Endothelial cell of umbilical vein (primary cell): ENCODE measurements around the gene DGKD. TPM values are rescaled to one million over a fixed set of nuclear protein-coding genes. Genes with fewer than 3 reads are reported as not detected.

Experiments used
- BruUV-seq: library from RNA; stranded (reverse); fragments of 400-500 nt; replicated peaks from 2 replicates; lab custom pipeline; 2021; lab: Mats Ljungman, UMichigan
- CTCF ChIA-PET: fragments of 300-600, 350-600 bp; sonication (Branson Sonifier 250); formaldehyde crosslinking; loops from one replicate; lab custom pipeline; 2021; ENCODE audit warnings: antibody characterized with exemption, inconsistent platforms; lab: Charles Lee
- POLR2A ChIA-PET: fragments of 300-600, 350-600 bp; sonication (Branson Sonifier 250); formaldehyde crosslinking; loops from one replicate; lab custom pipeline; 2021; ENCODE audit warnings: antibody characterized with exemption, inconsistent platforms; lab: Charles Lee
- DNase-seq: peaks from one replicate; pipeline ENCODE4 v3.0.0-alpha.2; 2011; ENCODE audit warnings: low read depth, low spot score
- FAIRE-seq: peaks from 2 replicates; lab custom pipeline; 2011; peaks lifted over from hg19 to GRCh38; lab: Jason Lieb, UNC
- H2AFZ ChIP-seq: 2 replicates; pipeline ENCODE4 v1.6.0; 2012; ENCODE audit warnings: low read depth, low read length, control low read depth, inconsistent platforms
- H3K27ac ChIP-seq: 2 replicates; pipeline ENCODE4 v1.5.1; 2011; ENCODE audit warnings: low read depth, mild to moderate bottlenecking, control low read depth, low read length, moderate library complexity; ENCODE audit not compliant: insufficient read depth
- H3K27me3 ChIP-seq, 2 experiments: 2 replicates each; pipeline versions ENCODE4 v1.6.0 to v1.6.1; 2011; ENCODE audit warnings: low read length in 2 of 2, mixed read lengths in 1 of 2; ENCODE audit not compliant: control insufficient read depth in 2 of 2, insufficient read depth in 2 of 2
- H3K36me3 ChIP-seq, 2 experiments: 2 replicates in 1 of 2; 3 replicates in 1 of 2; pipeline ENCODE4 v1.5.1; 2011; ENCODE audit warnings: low read length in 2 of 2, mild to moderate bottlenecking in 1 of 2, moderate library complexity in 1 of 2; ENCODE audit not compliant: control insufficient read depth in 2 of 2, insufficient read depth in 2 of 2; ENCODE audit errors: extremely low read depth in 1 of 2
- H3K4me1 ChIP-seq: 3 replicates; pipeline ENCODE4 v1.5.1; 2011; ENCODE audit warnings: mild to moderate bottlenecking, low read length; ENCODE audit not compliant: control insufficient read depth, insufficient read depth; ENCODE audit errors: extremely low read depth
- H3K4me2 ChIP-seq: 2 replicates; pipeline ENCODE4 v1.6.1; 2011; ENCODE audit warnings: low read length, control low read depth, mixed read lengths; ENCODE audit not compliant: insufficient read depth
- H3K4me3 ChIP-seq, 3 experiments: fragments of 200-600 bp in 1 of 3; sonication (generic), shearing (Covaris generic) in 1 of 3; replicated peaks in 1 of 3; 2 replicates each; pipeline ENCODE4 v1.5.1; 2011 to 2016; ENCODE audit warnings: control low read depth in 3 of 3, low read length in 3 of 3, mild to moderate bottlenecking in 2 of 3, inconsistent platforms in 1 of 3, low read depth in 1 of 3, moderate library complexity in 1 of 3; ENCODE audit not compliant: insufficient read depth in 1 of 3
- H3K79me2 ChIP-seq: 2 replicates; pipeline ENCODE4 v1.6.0; 2012; ENCODE audit warnings: low read length, inconsistent platforms; ENCODE audit not compliant: control insufficient read depth, insufficient read depth
- H3K9ac ChIP-seq: replicated peaks from 2 replicates; pipeline ENCODE3; 2011; ENCODE audit warnings: low read length, control low read depth; ENCODE audit not compliant: insufficient read depth; ENCODE audit errors: extremely low read depth
- H3K9me1 ChIP-seq: replicated peaks from 3 replicates; pipeline ENCODE4 v1.6.0; 2011; ENCODE audit warnings: mild to moderate bottlenecking, low read length; ENCODE audit not compliant: control insufficient read depth, insufficient read depth; ENCODE audit errors: extremely low read depth
- H3K9me3 ChIP-seq: replicated peaks from 2 replicates; pipeline ENCODE4 v1.5.1; 2012; ENCODE audit warnings: low read length, inconsistent platforms; ENCODE audit not compliant: control insufficient read depth, insufficient read depth
- H4K20me1 ChIP-seq: replicated peaks from 2 replicates; pipeline ENCODE3; 2011; ENCODE audit warnings: mild to moderate bottlenecking, low read length; ENCODE audit not compliant: control insufficient read depth, insufficient read depth; ENCODE audit errors: extremely low read depth
- EZH2 ChIP-seq: IDR thresholded peaks from 2 replicates; pipeline ENCODE4 v1.6.1; 2012; ENCODE audit warnings: borderline replicate concordance, low read depth, mild to moderate bottlenecking, moderate library complexity, low read length, inconsistent platforms; ENCODE audit not compliant: severe bottlenecking
- FOS ChIP-seq: IDR thresholded peaks from 2 replicates; pipeline ENCODE4 v1.6.1; 2011; ENCODE audit warnings: mild to moderate bottlenecking, low read length, moderate library complexity, borderline replicate concordance; ENCODE audit not compliant: insufficient read depth
- GATA2 ChIP-seq: IDR thresholded peaks from 2 replicates; pipeline ENCODE4 v1.7.0; 2011; ENCODE audit warnings: low read depth, mild to moderate bottlenecking, moderate library complexity, mixed read lengths, low read length; ENCODE audit not compliant: insufficient read length, insufficient read depth
- JUN ChIP-seq: IDR thresholded peaks from 2 replicates; pipeline ENCODE4 v1.6.1; 2011; ENCODE audit warnings: borderline replicate concordance, low read depth; ENCODE audit not compliant: insufficient read length, insufficient read depth
- MYC ChIP-seq: IDR thresholded peaks from one replicate; pipeline ENCODE4 v1.6.1; 2011; ENCODE audit warnings: mild to moderate bottlenecking, low read depth, low read length
- POLR2A ChIP-seq: IDR thresholded peaks from 2 replicates; pipeline ENCODE4 v1.6.1; 2012; ENCODE audit warnings: low read depth, mild to moderate bottlenecking, control low read depth, low read length
- POLR2AphosphoS5 ChIP-seq: IDR thresholded peaks from 2 replicates; pipeline ENCODE4 v1.6.1; 2012; ENCODE audit warnings: low read depth, mild to moderate bottlenecking, control low read depth, low read length, moderate library complexity; ENCODE audit not compliant: insufficient read depth
- dilution Hi-C: fragments of 300-500 bp; cut with MboI; formaldehyde crosslinking; loops from one replicate; pipeline ENCODE4 v1.15.0; 2019; ENCODE audit warnings: low sequenced_read_pairs; ENCODE audit not compliant: extremely low pct_ligation_motif_present
- intact Hi-C: fragments of 100-400 bp; cut with micrococcal nuclease; formaldehyde crosslinking; loops from one replicate; pipeline ENCODE4 v1.10.0; 2022
- polyA plus RNA-seq, 4 experiments: library from polyadenylated mRNA; depleted of rRNA in 3 of 4; stranded (reverse) in 3 of 4; unstranded in 1 of 4; fragments of >200 nt; gene quantifications; 2 replicates each; pipeline versions ENCODE4 v1.2.1 to v1.2.3, GENCODE V29; 2011 to 2012; ENCODE audit warnings: missing spikeins in 1 of 4
- total RNA-seq: library from RNA; stranded (reverse); gene quantifications from 2 replicates; pipeline ENCODE4 v1.2.3, GENCODE V29; 2021
- TF ChIP-seq, protein P1 (sequence below), 2 donors: IDR thresholded peaks; 1 replicate in 1 of 2; 2 replicates in 1 of 2; pipeline ENCODE4 v1.5.1; 2011; ENCODE audit warnings: low read length in 2 of 2, mild to moderate bottlenecking in 2 of 2, moderate library complexity in 2 of 2, control low read depth in 1 of 2, inconsistent platforms in 1 of 2, low read depth in 1 of 2; ENCODE audit not compliant: insufficient read depth in 1 of 2; ENCODE audit errors: extremely low read depth in 1 of 2
- TF ChIP-seq, protein P2 (sequence below): IDR thresholded peaks from 2 replicates; pipeline ENCODE4 v1.6.1; 2011; ENCODE audit not compliant: insufficient read depth, insufficient read length

DGKD gene
- total and polyA plus RNA-seq, 2 donors (not counting 3 experiments of a cell fraction or from before 2014, with no cell fraction given): 10.8 to 36.6 TPM

DNA sequence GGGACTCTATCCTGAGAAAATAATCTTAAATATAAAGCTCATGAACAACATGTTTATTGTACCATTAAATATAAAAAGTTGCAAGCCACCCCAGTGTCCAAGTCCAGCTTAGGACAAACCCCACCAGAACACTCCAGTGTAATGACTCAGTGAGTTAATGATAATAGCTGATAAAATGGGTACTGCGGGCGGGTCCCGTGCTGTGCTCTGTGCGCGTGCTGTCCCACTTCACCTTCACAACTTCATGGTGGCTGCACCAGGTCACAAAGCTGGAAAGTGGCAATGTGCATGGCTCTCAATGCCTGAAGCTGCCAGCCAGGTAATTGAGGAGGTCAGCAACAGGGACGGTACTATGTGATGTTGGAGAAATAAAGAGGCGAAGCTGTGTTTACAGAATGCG is 18.6 kb downstream of the DGKD start:
- Histone ChIP-seq H3K4me2 (no peak overlapping the region), H2AFZ (no peak overlapping the region), H3K79me2 (no peaks in the 10 kb centered on the region), H3K9me3 (no peaks in the 10 kb centered on the region), H3K9ac (no peak overlapping the region), H3K27me3 (no peaks in the 10 kb centered on the region), H3K4me1 (no peaks in the 10 kb centered on the region), H3K36me3 (no peaks in the 10 kb centered on the region), H4K20me1 (no peaks in the 10 kb centered on the region), H3K27ac (no peak overlapping the region), H3K4me3 (no peak overlapping the region), H3K9me1 (no peaks in the 10 kb centered on the region)
- no peak for DNase-seq
- POLR2A ChIA-PET: no interaction called here
- CTCF ChIA-PET: interaction anchor here (0.9 to 1.2 kb wide), 2 partner anchors 11 to 15 kb away, joined by 3 read pairs; no protein-coding TSS in a partner anchor
- TF ChIP-seq, protein P1, sequence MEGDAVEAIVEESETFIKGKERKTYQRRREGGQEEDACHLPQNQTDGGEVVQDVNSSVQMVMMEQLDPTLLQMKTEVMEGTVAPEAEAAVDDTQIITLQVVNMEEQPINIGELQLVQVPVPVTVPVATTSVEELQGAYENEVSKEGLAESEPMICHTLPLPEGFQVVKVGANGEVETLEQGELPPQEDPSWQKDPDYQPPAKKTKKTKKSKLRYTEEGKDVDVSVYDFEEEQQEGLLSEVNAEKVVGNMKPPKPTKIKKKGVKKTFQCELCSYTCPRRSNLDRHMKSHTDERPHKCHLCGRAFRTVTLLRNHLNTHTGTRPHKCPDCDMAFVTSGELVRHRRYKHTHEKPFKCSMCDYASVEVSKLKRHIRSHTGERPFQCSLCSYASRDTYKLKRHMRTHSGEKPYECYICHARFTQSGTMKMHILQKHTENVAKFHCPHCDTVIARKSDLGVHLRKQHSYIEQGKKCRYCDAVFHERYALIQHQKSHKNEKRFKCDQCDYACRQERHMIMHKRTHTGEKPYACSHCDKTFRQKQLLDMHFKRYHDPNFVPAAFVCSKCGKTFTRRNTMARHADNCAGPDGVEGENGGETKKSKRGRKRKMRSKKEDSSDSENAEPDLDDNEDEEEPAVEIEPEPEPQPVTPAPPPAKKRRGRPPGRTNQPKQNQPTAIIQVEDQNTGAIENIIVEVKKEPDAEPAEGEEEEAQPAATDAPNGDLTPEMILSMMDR (IDR thresholded peaks at IDR 0.05; ENCODE audit: extremely low read depth in 1 of 2, insufficient read depth in 1 of 2, low read depth in 1 of 2, low read length in 2 of 2): no peak
- TF ChIP-seq JUN (no peak), POLR2AphosphoS5 (no peak), POLR2A (no peak), EZH2 (no peak), FOS (no peak), MYC (no peak), GATA2 (no peak)
- TF ChIP-seq, protein P2, sequence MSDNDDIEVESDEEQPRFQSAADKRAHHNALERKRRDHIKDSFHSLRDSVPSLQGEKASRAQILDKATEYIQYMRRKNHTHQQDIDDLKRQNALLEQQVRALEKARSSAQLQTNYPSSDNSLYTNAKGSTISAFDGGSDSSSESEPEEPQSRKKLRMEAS: no peak
- intact Hi-C loops: no loop called here
- no TSS peak for BruUV-seq
- dilution Hi-C loops: no loop called here
- no peak for FAIRE-seq
